K562 (cell line): ENCODE measurements around the gene MARCHF9. TPM values are rescaled to one million over a fixed set of nuclear protein-coding genes. Genes with fewer than 3 reads are reported as not detected.

Experiments used
- BDP1 ChIP-seq: IDR thresholded peaks from 3 replicates; pipeline ENCODE4 v1.6.1; 2011; ENCODE audit not compliant: insufficient read length, insufficient read depth
- C11orf30 ChIP-seq: fragments of 450-650 bp; IDR thresholded peaks from 2 replicates; pipeline ENCODE4 v1.6.1; 2016; ENCODE audit warnings: low read depth, mild to moderate bottlenecking
- FOXK2 ChIP-seq, 2 experiments: fragments of 450-650 bp; IDR thresholded peaks in 1 of 2; conservative IDR thresholded peaks in 1 of 2; 2 replicates each; pipeline ENCODE4 v1.6.1; 2016; ENCODE audit warnings: low read depth in 2 of 2, mild to moderate bottlenecking in 1 of 2
- RBM25 ChIP-seq: fragments of 200-400 bp; formaldehyde crosslinking; IDR thresholded peaks from 2 replicates; pipeline ENCODE4 v1.6.1; 2018; ENCODE audit warnings: low read length, low read depth, moderate library complexity; ENCODE audit not compliant: severe bottlenecking
- RERE ChIP-seq: sonication (generic); formaldehyde crosslinking; IDR thresholded peaks from 2 replicates; pipeline ENCODE4 v1.8.0; 2023; ENCODE audit warnings: missing genetic modification reagents, mild to moderate bottlenecking, borderline replicate concordance
- SMARCC2 ChIP-seq: fragments of 450-650 bp; IDR thresholded peaks from 2 replicates; pipeline ENCODE4 v1.6.1; 2017; ENCODE audit warnings: antibody characterized with exemption, moderate library complexity, mild to moderate bottlenecking, low read depth
- XRCC3 ChIP-seq: fragments of 450-650 bp; IDR thresholded peaks from 2 replicates; pipeline ENCODE4 v1.6.1; 2017; ENCODE audit warnings: mild to moderate bottlenecking, moderate library complexity
- YBX1 ChIP-seq: fragments of 450-650 bp; IDR thresholded peaks from 2 replicates; pipeline ENCODE4 v1.7.1; 2016; ENCODE audit warnings: mild to moderate bottlenecking
- ZBTB1 ChIP-seq: sonication (generic); formaldehyde crosslinking; IDR thresholded peaks from 2 replicates; pipeline ENCODE4 v1.8.1; 2023; ENCODE audit warnings: missing genetic modification reagents, low read depth, mild to moderate bottlenecking, borderline replicate concordance
- ZBTB12 ChIP-seq: fragments of 250-450 bp; sonication (Bioruptor Pico); IDR thresholded peaks from 2 replicates; pipeline ENCODE4 v1.4.0; 2020
- ZNF146 ChIP-seq: IDR thresholded peaks from one replicate; pipeline ENCODE4 v1.6.1; 2018; ENCODE audit warnings: missing compliant biosample characterization; ENCODE audit not compliant: unreplicated experiment
- ZNF239 ChIP-seq: fragments of 250-450 bp; sonication (Bioruptor Pico); IDR thresholded peaks from 2 replicates; pipeline ENCODE4 v1.4.0; 2020; ENCODE audit warnings: mild to moderate bottlenecking
- ZNF436 ChIP-seq: fragments of 250-450, 450-650 bp; sonication (Bioruptor Pico); formaldehyde crosslinking; IDR thresholded peaks from 2 replicates; pipeline ENCODE4 v1.7.0; 2020; ENCODE audit warnings: mild to moderate bottlenecking
- ZNF707 ChIP-seq: fragments of 250-450 bp; sonication (Bioruptor Pico); conservative IDR thresholded peaks from 2 replicates; pipeline ENCODE4 v1.8.0; 2022; ENCODE audit warnings: inconsistent platforms, mild to moderate bottlenecking, moderate library complexity
- polyA plus RNA-seq, 8 experiments: library from polyadenylated mRNA; depleted of rRNA in 4 of 8; stranded (reverse) in 5 of 8; unstranded in 3 of 8; fragments of >200 nt; fragmentation: Nextera tagmentation in 2 of 8; fragmentation: Illumina TruSeq in 1 of 8; extraction: Ambion mirVana in 2 of 8; extraction: Trizol in 1 of 8; gene quantifications; 2 replicates each; pipeline versions ENCODE4 v1.2.1 to v1.2.3, GENCODE V29; 2011 to 2014; ENCODE audit warnings: inconsistent platforms in 1 of 8, missing spikeins in 1 of 8
- total RNA-seq, 7 experiments: library from RNA; depleted of rRNA in 6 of 7; stranded (reverse); fragments of >200 nt in 6 of 7; fragmentation: Illumina TruSeq in 2 of 7; extraction: Trizol in 2 of 7; gene quantifications; 2 replicates each; pipeline versions ENCODE4 v1.2.1 to v1.2.3, GENCODE V29; 2011 to 2021; ENCODE audit warnings: low replicate concordance in 1 of 7
- TF ChIP-seq, protein P1 (sequence below): fragments of 450-650 bp; conservative IDR thresholded peaks from 2 replicates; pipeline ENCODE4 v1.6.1; 2016; ENCODE audit warnings: missing genetic modification characterization, low read depth, mild to moderate bottlenecking, control low read depth, missing compliant biosample characterization

The MARCHF9 gene
- total and polyA plus RNA-seq, 9 of the 15 experiments (the other 6 are each of a cell fraction or from before 2014, with no cell fraction given): 0.80 to 12.4 (median 6.2) TPM

DNA sequence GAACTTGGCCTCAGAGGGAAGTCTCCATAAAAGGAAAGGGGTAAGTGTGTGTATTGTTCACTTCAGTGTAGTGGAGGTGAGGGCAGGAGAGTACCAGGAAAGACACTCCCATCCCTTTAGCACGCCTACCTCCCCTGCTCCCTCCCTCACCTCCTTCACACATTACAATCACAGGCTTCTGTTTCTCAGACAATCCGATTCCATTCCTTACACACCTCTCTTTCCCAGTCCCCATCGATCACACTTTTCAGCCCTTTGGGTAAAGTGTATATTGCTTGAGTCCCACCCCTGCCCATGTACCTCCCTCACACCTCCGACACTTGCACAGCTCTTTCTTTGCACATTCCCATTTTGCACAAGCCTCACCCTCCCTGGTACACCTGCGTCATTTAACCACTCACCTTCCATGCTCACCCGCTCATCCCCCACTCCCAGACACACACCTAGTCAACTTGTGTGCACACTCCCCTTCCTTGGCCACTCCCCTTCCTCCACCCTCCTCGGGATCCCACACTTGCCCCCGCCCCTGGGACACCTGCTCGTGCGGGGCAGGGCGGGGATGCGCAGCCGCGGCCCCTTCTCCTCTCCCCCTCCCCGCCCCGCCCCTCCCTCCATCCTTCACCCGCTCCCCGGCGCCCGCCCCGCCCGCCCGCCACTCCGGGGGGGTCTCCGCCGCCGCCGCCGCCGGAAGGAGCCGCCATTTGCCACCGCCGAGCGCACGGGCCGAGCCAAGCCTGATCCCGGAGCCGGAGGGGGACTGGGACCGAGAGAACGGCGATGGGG lies at the start of gene MARCHF9 (continued):
- TF ChIP-seq BDP1: no peak
- no peak for TF ChIP-seq XRCC3
- TF ChIP-seq SMARCC2: no peak
- TF ChIP-seq ZNF239 (CRISPR knock-in tag): no peak
- TF ChIP-seq RERE (CRISPR knock-in tag): no peak
- TF ChIP-seq, protein P1, sequence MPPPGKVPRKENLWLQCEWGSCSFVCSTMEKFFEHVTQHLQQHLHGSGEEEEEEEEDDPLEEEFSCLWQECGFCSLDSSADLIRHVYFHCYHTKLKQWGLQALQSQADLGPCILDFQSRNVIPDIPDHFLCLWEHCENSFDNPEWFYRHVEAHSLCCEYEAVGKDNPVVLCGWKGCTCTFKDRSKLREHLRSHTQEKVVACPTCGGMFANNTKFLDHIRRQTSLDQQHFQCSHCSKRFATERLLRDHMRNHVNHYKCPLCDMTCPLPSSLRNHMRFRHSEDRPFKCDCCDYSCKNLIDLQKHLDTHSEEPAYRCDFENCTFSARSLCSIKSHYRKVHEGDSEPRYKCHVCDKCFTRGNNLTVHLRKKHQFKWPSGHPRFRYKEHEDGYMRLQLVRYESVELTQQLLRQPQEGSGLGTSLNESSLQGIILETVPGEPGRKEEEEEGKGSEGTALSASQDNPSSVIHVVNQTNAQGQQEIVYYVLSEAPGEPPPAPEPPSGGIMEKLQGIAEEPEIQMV: no peak
- no peak for TF ChIP-seq ZBTB12 (CRISPR knock-in tag)
- no peak for TF ChIP-seq RBM25
- no peak for TF ChIP-seq ZBTB1 (CRISPR knock-in tag)
- TF ChIP-seq ZNF707: no peak
- no peak for TF ChIP-seq C11orf30
- peak; percentile 23 to 48; a peak in 1 of 4 replicates for TF ChIP-seq FOXK2 (conservative IDR thresholded peaks at IDR 0.05 in 1 of 2, IDR thresholded peaks at IDR 0.05 in 1 of 2; ENCODE audit: low read depth in 2 of 2)
- TF ChIP-seq YBX1: no peak; the same call in 1 of the 2 replicates
- no peak for TF ChIP-seq ZNF436 (CRISPR knock-in tag)
- no peak for TF ChIP-seq ZNF146 (CRISPR knock-in tag)
